ENCODE data around the gene RPL5.

DNA sequence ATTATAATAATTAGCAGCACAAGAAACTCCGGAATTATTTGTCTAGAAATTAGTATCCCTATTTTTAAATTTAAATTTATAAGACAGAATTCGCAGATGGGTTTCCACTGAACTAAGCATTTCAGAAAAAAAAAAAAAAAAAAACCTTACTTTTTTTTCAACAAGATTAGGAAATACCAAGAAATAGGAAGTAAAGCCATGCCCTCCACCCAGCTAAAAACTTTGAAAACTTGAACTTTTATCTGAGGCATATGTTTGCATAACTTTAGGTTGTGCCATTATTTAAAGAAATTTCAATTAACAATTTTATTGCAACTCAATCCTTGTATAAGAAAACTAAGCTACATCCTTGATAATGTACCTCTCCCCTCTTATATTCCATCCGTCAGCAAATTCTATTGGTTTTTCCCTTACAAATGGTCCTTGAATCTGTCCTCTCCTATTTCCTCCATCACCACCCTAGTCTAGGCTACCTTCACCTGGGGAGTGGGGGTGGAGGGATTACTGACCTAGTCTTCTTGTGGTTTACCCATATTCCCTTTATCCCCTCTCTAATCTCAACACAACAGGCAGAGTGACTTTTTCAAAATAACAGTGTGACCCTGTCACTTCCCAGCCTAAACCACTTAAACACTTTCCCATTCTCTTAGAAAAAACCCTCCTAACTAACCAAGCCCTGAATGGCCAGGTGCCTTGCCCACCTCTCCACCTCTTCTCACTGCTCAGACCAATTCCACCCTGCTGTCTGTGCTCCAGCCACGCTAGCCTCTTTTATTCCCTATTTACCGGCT is 45.5 kb upstream of the RPL5 start:
- TF ChIP-seq RAD21 (IDR thresholded peaks at IDR 0.05 in 1 of 2, conservative IDR thresholded peaks at IDR 0.05 in 1 of 2; ENCODE audit: low read depth in 2 of 2, low read length in 2 of 2) = no peak
- TF ChIP-seq, protein P1, sequence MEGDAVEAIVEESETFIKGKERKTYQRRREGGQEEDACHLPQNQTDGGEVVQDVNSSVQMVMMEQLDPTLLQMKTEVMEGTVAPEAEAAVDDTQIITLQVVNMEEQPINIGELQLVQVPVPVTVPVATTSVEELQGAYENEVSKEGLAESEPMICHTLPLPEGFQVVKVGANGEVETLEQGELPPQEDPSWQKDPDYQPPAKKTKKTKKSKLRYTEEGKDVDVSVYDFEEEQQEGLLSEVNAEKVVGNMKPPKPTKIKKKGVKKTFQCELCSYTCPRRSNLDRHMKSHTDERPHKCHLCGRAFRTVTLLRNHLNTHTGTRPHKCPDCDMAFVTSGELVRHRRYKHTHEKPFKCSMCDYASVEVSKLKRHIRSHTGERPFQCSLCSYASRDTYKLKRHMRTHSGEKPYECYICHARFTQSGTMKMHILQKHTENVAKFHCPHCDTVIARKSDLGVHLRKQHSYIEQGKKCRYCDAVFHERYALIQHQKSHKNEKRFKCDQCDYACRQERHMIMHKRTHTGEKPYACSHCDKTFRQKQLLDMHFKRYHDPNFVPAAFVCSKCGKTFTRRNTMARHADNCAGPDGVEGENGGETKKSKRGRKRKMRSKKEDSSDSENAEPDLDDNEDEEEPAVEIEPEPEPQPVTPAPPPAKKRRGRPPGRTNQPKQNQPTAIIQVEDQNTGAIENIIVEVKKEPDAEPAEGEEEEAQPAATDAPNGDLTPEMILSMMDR (IDR thresholded peaks at IDR 0.05; ENCODE audit: control extremely low read depth in 1 of 3, insufficient read depth in 1 of 3, low read depth in 1 of 3, low read length in 3 of 3) = no peak
- no peak for TF ChIP-seq KDM5A (IDR thresholded peaks at IDR 0.05; ENCODE audit: low read length)
- no peak for TF ChIP-seq SIRT6 (IDR thresholded peaks at IDR 0.05; ENCODE audit: low read length)
- no peak for TF ChIP-seq POLR2A (IDR thresholded peaks at IDR 0.05; ENCODE audit: control extremely low read depth in 1 of 2, low read depth in 2 of 2, low read length in 2 of 2)
- TF ChIP-seq E2F6 (IDR thresholded peaks at IDR 0.05) = no peak
- no peak for TF ChIP-seq JUND (IDR thresholded peaks at IDR 0.05; ENCODE audit: low read length)
- TF ChIP-seq YY1 (IDR thresholded peaks at IDR 0.05; ENCODE audit: low read depth, low read length) = no peak
- TF ChIP-seq GABPA (IDR thresholded peaks at IDR 0.05; ENCODE audit: borderline replicate concordance, insufficient read depth, low read length) = no peak
- no peak for TF ChIP-seq EZH2 (IDR thresholded peaks at IDR 0.05; ENCODE audit: low read depth, low read length, severe bottlenecking)
